Neuron (in vitro differentiated cells): ENCODE measurements around the gene TDRD9.

Experiments
- H2AFZ ChIP-seq: one replicate; pipeline ENCODE4 v1.6.1; 2013; ENCODE audit warnings: low read depth, mild to moderate bottlenecking, inconsistent platforms, low read length, moderate library complexity
- H3K27me3 ChIP-seq: one replicate; pipeline ENCODE4 v1.6.1; 2013; ENCODE audit warnings: low read length; ENCODE audit not compliant: insufficient read depth
- H3K36me3 ChIP-seq: one replicate; pipeline ENCODE4 v1.6.1; 2013; ENCODE audit warnings: low read length; ENCODE audit not compliant: insufficient read depth
- H3K4me1 ChIP-seq: one replicate; pipeline ENCODE4 v1.6.1; 2013; ENCODE audit warnings: low read length; ENCODE audit not compliant: insufficient read depth
- H3K4me3 ChIP-seq: 2 replicates; pipeline ENCODE4 v1.5.1; 2013; ENCODE audit warnings: mild to moderate bottlenecking, low read length, moderate library complexity
- H3K9me3 ChIP-seq: one replicate; pipeline ENCODE4 v1.6.1; 2013; ENCODE audit warnings: low read length

TDRD9 gene, protein sequence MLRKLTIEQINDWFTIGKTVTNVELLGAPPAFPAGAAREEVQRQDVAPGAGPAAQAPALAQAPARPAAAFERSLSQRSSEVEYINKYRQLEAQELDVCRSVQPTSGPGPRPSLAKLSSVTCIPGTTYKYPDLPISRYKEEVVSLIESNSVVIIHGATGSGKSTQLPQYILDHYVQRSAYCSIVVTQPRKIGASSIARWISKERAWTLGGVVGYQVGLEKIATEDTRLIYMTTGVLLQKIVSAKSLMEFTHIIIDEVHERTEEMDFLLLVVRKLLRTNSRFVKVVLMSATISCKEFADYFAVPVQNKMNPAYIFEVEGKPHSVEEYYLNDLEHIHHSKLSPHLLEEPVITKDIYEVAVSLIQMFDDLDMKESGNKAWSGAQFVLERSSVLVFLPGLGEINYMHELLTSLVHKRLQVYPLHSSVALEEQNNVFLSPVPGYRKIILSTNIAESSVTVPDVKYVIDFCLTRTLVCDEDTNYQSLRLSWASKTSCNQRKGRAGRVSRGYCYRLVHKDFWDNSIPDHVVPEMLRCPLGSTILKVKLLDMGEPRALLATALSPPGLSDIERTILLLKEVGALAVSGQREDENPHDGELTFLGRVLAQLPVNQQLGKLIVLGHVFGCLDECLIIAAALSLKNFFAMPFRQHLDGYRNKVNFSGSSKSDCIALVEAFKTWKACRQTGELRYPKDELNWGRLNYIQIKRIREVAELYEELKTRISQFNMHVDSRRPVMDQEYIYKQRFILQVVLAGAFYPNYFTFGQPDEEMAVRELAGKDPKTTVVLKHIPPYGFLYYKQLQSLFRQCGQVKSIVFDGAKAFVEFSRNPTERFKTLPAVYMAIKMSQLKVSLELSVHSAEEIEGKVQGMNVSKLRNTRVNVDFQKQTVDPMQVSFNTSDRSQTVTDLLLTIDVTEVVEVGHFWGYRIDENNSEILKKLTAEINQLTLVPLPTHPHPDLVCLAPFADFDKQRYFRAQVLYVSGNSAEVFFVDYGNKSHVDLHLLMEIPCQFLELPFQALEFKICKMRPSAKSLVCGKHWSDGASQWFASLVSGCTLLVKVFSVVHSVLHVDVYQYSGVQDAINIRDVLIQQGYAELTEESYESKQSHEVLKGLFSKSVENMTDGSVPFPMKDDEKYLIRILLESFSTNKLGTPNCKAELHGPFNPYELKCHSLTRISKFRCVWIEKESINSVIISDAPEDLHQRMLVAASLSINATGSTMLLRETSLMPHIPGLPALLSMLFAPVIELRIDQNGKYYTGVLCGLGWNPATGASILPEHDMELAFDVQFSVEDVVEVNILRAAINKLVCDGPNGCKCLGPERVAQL (N-terminal part only)

GRCh38 chr14:103928011-103928890 is at the start of gene TDRD9:
TSS of gene TDRD9 (plus strand) at chr14:103928456. CDS start at chr14:103928510, 54 bp downstream.
- peaks cover 5% of the 10 kb centered on the region for H3K27me3 ChIP-seq
- H3K4me1 ChIP-seq, result no peaks in the 10 kb centered on the region
- no peak within 1 kb of the TSS for H3K4me3 ChIP-seq
- no peaks in the 10 kb centered on the region for H3K36me3 ChIP-seq
- no peak within 1 kb of the TSS for H2AFZ ChIP-seq
- peaks cover 5% of the 10 kb centered on the region for H3K9me3 ChIP-seq

GRCh38 chr14:103879118-103879569 is 49.1 kb upstream of the TDRD9 start:
- Histone ChIP-seq H2AFZ (no peak overlapping the region), H3K36me3 (no peaks in the 10 kb centered on the region), H3K9me3 (no peaks in the 10 kb centered on the region), H3K27me3 (peaks cover 20% of the 10 kb centered on the region), H3K4me3 (no peak overlapping the region), H3K4me1 (peaks cover 17% of the 10 kb centered on the region)

DNA sequence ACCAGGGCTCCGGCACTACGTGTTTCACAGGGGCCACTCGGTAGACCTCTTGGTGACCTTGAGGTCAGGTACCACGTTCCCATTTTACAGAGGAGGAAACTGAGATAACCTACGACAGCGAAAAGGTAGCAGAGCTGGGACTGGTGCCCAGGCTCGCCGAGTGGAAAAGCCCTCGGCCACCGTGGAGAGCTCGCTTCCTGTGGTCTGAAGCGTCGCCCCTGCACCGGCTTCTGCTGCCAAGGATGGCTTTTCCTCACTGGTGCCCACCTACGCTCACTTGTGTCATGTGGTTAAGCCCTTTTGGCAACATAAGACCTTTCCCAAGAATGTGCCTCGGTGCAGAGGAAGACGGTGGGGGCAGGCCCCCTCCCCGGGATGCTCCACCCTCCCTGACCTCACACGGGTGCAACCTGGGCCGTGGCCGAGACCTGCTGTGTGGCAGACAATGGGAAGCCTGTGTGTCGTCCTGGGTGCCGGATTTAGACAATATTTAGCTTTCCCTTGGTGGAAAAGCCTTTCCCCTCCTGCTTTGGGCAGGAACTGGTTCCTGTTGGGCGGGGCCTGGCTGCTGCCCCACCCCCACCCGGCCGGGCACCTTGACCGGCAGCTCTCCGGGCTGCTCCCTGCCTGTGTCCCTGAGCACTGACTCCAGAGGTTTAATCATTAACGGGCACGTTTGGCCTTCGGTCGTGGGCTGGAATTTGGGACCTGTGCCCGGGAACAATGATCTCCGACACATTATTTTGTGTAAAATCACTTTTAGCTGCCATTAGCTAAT is 48.5 kb upstream of the TDRD9 start:
- no peak overlapping the region for H3K4me3 ChIP-seq
- H3K9me3 ChIP-seq, result no peaks in the 10 kb centered on the region
- peaks cover 20% of the 10 kb centered on the region for H3K27me3 ChIP-seq
- peaks cover 17% of the 10 kb centered on the region for H3K4me1 ChIP-seq
- no peak overlapping the region for H2AFZ ChIP-seq
- no peaks in the 10 kb centered on the region for H3K36me3 ChIP-seq

DNA sequence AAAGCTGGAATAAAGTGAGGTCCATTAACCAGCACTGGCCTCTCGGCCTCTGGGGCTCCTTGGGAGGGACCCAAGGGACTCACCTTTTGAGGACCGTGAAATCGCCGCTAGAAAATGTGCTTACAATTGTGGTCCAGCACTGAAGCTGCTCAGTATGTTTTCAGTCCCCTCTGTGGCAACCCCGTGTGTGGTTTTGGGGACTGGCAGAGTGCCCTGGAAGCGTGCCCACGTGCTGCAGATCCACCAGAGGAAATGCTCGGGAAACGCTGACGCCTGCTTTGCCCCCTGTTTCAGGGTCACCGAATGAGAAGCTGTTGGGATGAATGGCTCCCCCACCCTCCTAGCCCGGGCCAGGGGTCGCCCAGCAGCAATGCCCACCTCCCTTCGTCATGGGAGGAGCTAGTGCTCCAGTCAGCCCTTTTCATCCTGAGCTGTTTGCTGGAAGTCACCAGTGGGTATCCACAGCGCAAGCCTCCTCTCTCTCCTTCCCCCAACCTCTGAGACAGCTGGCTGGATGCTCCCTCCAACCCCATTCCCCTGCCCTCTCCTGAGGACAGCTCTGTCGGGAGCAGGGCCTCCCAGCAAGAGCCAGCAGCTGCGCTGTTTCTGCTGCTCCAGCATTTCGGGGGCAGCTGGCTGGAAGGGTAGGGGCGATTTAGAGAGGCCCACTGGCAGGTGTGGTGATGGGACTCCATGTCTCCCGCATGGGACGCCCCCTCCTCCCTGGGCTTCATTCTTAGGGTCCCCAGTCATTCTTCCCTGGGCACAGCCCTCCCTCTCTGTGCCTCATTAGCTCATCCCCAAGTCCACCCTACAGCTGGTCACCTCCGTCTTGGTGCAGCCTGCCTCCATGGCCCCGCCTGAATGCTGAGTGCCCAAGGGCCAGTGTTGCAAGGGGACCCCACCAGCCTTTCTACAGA is 47.6 kb upstream of the TDRD9 start:
- Histone ChIP-seq H3K36me3 (no peaks in the 10 kb centered on the region), H2AFZ (no peak overlapping the region), H3K9me3 (no peaks in the 10 kb centered on the region), H3K27me3 (peaks cover 20% of the 10 kb centered on the region), H3K4me1 (peaks cover 17% of the 10 kb centered on the region), H3K4me3 (no peak overlapping the region)

DNA sequence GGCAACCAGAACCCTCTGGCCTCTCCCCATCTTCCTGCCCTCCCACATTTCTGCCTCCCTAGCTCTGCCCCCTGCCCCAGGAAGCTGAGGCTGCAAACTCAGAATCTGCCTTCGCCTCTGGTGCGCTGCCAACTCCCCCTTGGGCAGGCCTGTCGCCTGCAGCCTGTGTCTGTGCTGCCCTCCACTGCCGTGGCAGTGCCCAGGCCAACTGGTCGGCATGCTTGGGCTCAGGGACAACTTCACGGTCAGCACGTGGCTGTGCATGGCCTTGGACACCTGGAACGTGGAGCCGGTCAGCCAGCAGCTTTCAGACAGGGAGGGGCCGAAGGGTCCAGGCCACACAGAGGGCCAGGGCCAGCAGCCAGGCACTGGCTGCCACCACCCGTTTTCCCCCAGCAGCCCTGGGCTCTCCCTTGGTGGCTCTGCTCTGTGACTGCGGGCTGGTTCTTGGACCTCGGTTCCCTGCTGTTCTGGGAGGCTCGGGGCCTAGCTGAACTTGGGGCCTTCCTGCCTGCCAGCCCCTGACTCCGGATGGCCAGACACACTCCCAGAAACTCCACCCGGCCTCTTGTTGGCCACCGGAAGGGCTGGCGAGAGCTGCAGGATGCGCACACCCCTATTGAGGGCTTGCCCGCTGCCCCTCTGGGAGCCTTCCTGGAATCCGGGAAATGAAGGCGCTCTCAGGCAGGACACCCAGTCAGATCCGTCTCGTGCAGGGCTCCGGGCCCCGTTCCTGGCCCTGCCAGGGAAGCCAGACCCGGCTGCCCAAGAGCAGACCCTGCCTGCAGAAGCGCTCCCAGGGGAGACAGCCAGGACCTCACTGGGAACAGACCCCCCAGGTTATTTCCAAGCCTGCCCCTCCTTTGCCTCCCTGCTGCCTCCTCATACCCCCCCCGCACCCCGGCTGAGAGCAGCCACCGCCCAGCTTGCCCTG is 46.7 kb upstream of the TDRD9 start:
- Histone ChIP-seq H3K27me3 (peaks cover 25% of the 10 kb centered on the region), H3K9me3 (no peaks in the 10 kb centered on the region), H3K4me3 (no peak overlapping the region), H2AFZ (no peak overlapping the region), H3K4me1 (peaks cover 17% of the 10 kb centered on the region), H3K36me3 (no peaks in the 10 kb centered on the region)

- H3K27me3 ChIP-seq, result peaks cover 27% of the 10 kb centered on the region
- no peaks in the 10 kb centered on the region for H3K36me3 ChIP-seq
- no peaks in the 10 kb centered on the region for H3K9me3 ChIP-seq
- no peak overlapping the region for H3K4me3 ChIP-seq
- peaks cover 17% of the 10 kb centered on the region for H3K4me1 ChIP-seq
- H2AFZ ChIP-seq, result no peak overlapping the region
Measured at GRCh38 chr14:103882503-103883262, 45.6 kb upstream of the TDRD9 start.

DNA sequence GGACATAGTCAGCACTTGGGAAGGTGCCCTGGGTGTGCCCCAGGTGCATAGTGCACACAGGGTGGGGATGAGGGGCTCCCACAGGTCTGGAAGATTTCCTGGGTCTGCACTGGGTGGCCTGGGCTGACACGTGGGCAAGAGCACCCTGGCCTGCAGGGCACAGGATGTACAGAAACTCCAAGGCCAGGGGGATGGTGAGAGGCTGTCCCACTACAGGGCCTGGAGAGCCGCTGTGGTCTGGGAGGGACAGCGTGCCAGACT is 45.1 kb upstream of the TDRD9 start:
- no peak overlapping the region for H2AFZ ChIP-seq
- peaks cover 17% of the 10 kb centered on the region for H3K4me1 ChIP-seq
- H3K4me3 ChIP-seq, result no peak overlapping the region
- H3K36me3 ChIP-seq, result no peaks in the 10 kb centered on the region
- peaks cover 27% of the 10 kb centered on the region for H3K27me3 ChIP-seq
- H3K9me3 ChIP-seq, result no peaks in the 10 kb centered on the region

GRCh38 chr14:103884854-103885253 is 43.4 kb upstream of the TDRD9 start:
- peaks cover 16% of the 10 kb centered on the region for H3K4me1 ChIP-seq
- no peak overlapping the region for H3K4me3 ChIP-seq
- H2AFZ ChIP-seq, result no peak overlapping the region
- H3K36me3 ChIP-seq, result no peaks in the 10 kb centered on the region
- peaks cover 24% of the 10 kb centered on the region for H3K27me3 ChIP-seq
- no peaks in the 10 kb centered on the region for H3K9me3 ChIP-seq

GRCh38 chr14:103885509-103885932 is 42.7 kb upstream of the TDRD9 start:
- Histone ChIP-seq H3K4me1 (peaks cover 9% of the 10 kb centered on the region), H3K27me3 (peaks cover 24% of the 10 kb centered on the region), H3K4me3 (no peak overlapping the region), H2AFZ (no peak overlapping the region), H3K9me3 (no peaks in the 10 kb centered on the region), H3K36me3 (no peaks in the 10 kb centered on the region)
